Dedifferentiated amniotic fluid mesenchymal stem cell (primary cell): ENCODE measurements around the gene PRKAG1.
A peak's percentile ranks its signal among the peaks of the same experiment; 100 is the strongest.
"Not testable (repeated sequence)": the region's sequence is repeated elsewhere in the genome, so short reads cannot be mapped to it uniquely, and the experiment has no call there.

Experiments used
- DNase-seq: peaks from one replicate; pipeline ENCODE4 v3.0.0-alpha.2; 2016; ENCODE audit errors: extremely low spot score

Gene PRKAG1

DNA sequence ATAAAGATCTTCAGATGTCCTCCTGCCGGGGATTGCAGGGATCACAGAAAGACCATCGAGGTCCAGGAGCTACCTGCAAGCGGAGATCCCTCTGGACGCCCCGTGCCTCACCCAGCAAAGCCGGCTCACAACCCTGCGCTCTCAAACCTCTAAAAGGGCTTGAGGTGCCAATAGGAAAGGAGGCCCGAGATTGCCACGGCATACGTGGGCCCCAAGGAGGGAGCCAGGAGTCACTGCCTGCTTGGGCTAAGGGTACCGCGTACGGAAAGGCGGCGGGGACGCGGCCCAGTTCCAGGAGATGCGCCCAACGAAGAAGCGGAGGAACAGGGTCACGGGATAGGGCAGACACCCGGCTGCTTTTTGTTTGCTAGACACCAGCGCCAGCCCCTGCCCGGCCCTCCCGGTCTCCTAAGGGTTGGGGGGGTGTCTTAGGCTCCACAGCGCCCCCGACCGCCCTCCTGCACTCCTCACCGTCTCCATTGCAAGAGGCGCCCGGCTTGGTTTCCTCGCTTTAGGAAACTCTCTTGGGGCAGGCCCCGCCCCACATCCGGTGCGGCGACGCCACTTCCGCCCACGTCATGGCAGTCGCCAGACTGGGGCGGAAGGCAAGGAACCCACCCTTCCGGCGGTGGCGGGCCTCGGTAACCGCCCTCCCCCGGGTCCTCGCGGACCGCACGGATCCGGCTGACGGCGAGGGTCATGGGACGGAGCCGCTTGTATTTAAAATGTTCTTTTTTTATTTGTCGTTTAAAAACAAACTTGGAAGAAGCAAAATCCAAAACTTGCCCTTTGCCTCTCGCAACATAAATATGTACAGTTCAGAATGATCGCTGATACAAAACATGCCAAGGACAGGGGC, at the start of gene PRKAG1:
TSS of gene PRKAG1 (minus strand) at position 516 of the 859 bp plus-strand sequence. CDS start at position 480, 36 bp downstream.
- peak; percentile 93 for DNase-seq

GRCh38 chr12:49066120-49066519, 47.5 kb upstream of the PRKAG1 start:
- no peak for DNase-seq

- no peak for DNase-seq
These were observed 46.2 kb upstream of the PRKAG1 start for GRCh38 chr12:49064767-49065152.

DNA sequence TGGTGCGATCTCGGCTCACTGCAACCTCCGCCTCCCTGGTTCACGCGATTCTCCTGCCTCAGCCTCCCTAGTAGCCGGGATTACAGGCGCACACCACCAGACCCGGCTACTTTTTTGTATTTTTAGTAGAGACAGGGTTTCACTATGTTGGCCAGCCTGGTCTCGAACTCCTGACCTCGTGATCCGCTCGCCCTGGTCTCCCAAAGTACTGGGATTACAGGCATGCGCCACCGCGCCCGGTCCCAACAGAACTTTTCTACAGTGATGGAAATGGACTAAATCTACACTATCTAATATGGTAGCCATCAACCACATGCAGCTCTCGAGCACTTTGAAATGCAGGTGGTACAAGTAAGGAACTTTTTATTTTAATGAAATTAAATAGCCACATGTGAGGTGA, 43.3 kb upstream of the PRKAG1 start:
- DNase-seq: not testable (repeated sequence)

DNA sequence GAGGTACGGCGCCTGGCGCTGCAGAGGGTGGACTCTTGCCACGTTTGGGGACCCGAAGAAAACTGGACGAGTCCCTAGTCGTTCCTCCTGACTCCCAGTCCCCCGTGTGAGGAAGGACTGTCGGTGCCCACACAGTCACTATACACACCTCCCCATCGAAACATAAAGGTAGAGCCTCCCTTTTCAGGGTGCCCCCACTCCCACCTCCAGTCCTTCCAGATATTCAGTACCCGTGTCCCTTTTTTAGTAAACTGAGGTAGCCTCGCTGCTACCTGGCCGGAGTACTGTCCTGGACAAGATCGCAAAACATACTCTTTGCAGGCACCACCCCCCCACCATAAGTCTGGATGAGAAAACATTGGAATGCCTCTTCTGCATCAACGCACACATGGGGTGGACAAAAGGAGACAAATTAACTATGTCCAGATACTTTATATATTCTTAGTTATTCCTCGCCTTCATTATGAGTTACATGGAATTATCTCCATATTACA, 42.6 kb upstream of the PRKAG1 start:
- DNase-seq: no peak

GRCh38 chr12:49060237-49061156, 41.9 kb upstream of the PRKAG1 start, which contains the start of gene KMT2D:
TSS of gene KMT2D (minus strand) at chr12:49060794. CDS start at chr12:49055324, 5,470 bp downstream.
- peak; percentile 92 for DNase-seq

- no peak for DNase-seq
These were observed 41.0 kb upstream of the PRKAG1 start for GRCh38 chr12:49059299-49060171.

GRCh38 chr12:49059045-49059298, 40.4 kb upstream of the PRKAG1 start:
- DNase-seq: no peak

DNA sequence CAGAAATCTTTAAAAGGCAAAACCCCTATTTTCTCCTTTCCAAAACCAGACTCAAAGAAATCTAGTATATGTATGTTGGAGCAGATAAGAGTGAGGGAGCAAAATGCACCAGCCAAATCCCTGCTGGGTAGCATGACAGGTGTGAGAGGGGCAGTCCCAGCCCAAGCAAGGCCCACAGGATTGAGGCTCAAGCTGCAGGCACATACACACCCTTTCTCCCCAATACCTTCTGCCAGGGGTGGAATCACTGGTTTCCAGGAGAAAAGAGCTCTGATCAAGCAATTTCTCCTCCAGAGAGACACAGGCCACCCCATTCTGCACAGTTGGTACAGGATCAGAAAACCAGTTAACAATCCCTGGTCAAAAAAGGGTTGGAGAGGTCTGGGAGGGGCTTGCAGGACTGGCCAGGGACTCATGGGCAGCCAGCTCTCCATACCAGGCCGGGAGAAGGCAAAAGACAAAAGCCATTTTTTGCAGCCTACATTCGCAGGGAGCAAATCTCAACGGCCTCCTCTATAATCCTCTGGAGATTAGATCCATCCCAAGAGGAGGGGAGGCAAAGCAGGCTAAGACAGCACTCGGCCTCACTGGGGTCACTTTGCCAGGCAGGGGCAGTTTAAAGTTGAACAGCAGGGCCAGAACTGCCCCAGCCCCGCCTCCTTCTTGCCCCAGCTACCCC, 39.9 kb upstream of the PRKAG1 start:
- no peak for DNase-seq

- DNase-seq: no peak
These were observed 39.3 kb upstream of the PRKAG1 start for GRCh38 chr12:49057888-49058287.

- peak; percentile 48 for DNase-seq
These were observed 37.6 kb upstream of the PRKAG1 start for GRCh38 chr12:49055978-49056754.

GRCh38 chr12:49055092-49055491, 36.5 kb upstream of the PRKAG1 start:
- DNase-seq: no peak

DNA sequence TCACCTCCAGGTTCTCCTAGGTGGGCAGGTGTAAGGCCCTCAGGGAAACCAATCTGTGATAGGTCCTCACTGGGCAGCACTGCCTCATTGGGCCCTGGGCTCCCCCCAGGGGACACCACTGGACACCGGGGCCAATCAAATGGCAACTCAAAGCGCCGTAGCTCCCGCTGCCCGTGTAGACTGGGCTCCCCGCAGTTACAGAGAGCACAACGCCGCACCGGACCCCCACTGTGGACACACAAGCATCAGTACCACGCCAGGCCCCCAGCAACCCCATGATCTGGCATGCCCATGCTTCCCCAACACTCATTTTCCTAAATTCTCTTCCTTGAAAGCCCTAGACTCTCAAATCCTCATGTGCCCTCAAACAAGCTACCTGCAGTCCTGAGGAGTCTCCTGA, 35.9 kb upstream of the PRKAG1 start:
- no peak for DNase-seq

GRCh38 chr12:49054096-49054495, 35.5 kb upstream of the PRKAG1 start:
- no peak for DNase-seq

DNA sequence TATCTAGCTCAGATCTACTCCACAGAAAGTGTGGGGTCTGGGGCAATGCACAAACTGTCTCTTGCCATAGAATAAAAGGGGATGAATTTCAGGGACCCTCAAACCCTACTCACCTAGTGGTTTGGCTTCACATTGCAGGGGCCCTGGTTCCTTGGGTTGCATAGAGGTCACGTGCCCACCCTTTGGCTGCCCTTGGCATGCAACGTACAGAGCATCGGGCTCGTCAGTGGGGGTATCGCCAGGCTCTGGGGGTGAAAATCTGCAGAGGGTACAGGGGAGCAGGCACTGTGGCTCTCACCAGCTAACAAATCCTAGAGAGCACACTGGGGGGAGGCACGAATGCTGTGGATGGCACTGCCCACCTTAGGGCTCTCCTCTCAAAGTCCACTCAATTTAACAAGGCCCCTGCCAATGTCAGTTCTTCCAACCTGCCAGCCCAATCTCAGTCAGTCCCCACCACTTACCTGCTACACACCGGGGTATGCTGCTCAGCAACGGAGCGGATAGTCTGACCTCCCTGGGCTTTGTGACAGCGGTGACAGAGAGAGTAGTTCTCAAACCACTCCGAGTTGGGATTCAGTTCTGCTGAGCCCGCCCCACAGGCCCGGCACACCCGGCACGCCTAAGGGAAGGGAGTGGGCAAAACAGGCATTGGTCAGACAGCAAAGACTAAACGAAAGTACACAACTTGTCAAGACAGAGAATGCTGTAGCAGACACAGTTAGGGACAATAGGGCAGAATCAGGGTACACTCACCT, 34.1 kb upstream of the PRKAG1 start:
- no peak for DNase-seq

- DNase-seq: no peak
These were observed 33.3 kb upstream of the PRKAG1 start for GRCh38 chr12:49051777-49052438.

DNA sequence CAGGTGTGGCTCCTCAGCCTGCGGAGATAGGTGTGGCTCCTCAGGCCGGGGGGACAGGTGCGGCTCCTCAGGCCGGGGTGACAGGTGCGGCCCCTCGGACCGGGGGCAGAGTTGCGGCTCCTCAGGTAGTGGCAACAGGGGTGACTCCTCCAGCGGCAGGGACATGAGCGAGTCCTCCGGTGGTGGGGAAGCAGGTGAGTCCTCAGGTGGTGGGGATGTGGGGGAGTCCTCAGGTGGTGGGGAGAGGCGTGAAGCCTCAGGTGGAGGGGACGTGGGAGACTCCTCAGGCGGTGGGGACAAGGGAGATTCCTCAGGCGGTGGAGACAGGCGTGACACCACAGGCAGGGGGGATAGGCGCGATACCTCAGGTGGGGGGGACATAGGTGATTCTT, 32.8 kb upstream of the PRKAG1 start:
- no peak for DNase-seq

GRCh38 chr12:49050507-49051372, 32.2 kb upstream of the PRKAG1 start:
- DNase-seq: no peak
